Measurements from ENCODE around the gene PSD2.

PSD2 gene

GRCh38 chr5:139821806-139822552, 26.4 kb downstream of the PSD2 start:
- no peak for TF ChIP-seq CTCF (IDR thresholded peaks at IDR 0.05; ENCODE audit: insufficient read depth, missing control alignments)
- no peak for FAIRE-seq
- no peak for DNase-seq (ENCODE audit: insufficient read length, low spot score)

DNA sequence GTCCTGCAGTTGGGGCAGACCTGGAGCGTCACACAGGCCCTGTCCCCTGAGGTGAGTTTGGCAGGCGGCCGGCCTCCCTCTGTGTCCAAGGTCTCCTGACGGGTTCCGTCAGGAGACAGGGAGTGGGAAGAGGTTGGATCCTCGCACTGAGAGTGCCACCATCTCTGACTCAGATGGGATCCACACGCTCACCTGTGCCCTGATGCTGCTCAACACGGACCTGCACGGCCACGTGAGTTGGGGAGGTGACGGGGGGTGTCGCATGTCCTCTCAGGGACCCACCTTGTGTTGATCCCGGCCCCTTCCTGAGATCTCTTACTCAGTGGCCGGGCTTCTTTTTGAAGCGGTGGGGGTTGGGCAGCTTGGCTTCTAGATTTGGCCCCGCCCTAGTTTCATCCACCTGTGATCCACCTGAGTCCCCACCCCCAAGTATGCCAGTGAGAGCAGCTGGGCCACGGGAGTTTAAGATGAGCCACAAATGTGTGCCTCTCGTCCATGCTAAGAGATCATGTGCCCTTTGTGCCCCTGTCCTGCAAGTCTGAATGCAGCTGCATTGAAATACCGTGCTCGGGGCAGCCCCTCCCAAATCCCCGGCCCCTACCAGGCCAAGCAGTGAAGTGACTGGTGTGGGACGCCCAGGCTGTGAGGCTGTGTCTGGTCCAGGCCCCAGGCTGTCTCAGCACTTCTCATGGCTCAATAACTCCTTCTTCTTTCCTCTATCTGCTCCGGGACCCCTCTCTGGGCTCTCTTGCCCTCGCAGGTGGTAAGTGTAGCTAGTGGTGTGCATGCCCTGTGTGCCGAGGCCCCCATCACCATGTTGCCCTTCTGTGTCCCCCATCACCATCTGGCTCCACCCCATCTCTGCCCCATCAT, 27.2 kb downstream of the PSD2 start:
- FAIRE-seq, result no peak
- no peak for TF ChIP-seq CTCF (IDR thresholded peaks at IDR 0.05; ENCODE audit: insufficient read depth, missing control alignments)
- DNase-seq (ENCODE audit: insufficient read length, low spot score), result no peak

DNA sequence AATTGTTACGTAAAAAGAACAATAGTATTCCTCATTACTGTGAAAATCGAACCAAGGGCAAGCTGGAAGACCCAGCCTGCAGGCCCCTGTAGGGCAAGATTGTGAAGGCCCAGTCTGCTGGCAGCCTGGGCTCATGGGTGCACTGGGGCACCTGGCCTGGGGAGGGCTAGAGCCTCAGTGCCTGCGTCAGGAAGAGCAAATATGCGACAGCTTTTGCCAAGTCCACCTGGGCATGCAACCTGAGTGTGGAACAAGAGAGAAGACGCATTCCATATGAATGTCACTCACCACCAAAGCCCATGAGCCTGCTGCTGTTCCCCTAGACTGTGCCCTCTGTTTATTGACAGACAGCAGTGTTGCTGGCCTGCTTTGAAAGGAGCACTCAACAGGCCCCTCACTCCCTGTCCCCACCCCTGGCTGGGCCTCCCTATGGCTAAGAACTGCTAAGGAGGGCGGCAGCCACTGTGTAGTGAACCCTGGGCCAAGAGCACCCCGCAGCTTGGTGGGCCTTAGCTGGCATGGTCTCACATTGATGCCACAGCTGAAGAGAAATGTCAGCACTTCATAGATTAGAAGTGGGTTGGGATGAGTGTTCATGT, 28.2 kb downstream of the PSD2 start:
- no peak for FAIRE-seq
- no peak for DNase-seq (ENCODE audit: insufficient read length, low spot score)
- no peak for TF ChIP-seq CTCF (IDR thresholded peaks at IDR 0.05; ENCODE audit: insufficient read depth, missing control alignments)

DNA sequence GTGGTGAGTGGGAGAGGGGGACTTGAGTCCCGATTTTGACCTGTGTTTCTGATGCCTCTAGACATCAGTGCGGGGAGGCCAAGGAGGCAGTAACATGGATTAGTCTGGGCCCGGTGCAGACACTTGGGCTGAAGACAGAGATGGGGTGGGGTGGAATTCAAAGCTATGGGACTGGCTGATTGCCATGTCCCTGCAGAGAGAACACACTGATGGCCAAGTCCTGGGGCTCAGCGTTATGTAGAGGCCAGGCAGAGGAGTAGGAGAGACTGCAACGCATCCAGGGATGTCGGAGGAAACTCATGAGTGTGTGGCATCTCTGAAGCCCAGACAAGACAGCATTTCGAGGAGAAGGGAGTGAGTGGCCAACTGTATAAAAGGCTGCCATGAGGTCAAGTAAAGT, 30.1 kb downstream of the PSD2 start:
- no peak for DNase-seq (ENCODE audit: insufficient read length, low spot score)
- FAIRE-seq, result no peak
- TF ChIP-seq CTCF (IDR thresholded peaks at IDR 0.05; ENCODE audit: insufficient read depth, missing control alignments), result no peak

GRCh38 chr5:139828207-139828895, 32.7 kb downstream of the PSD2 start:
- DNase-seq (ENCODE audit: insufficient read length, low spot score), result no peak

GRCh38 chr5:139829471-139829870, 33.9 kb downstream of the PSD2 start:
- FAIRE-seq, result no peak
- no peak for DNase-seq (ENCODE audit: insufficient read length, low spot score)
- no peak for TF ChIP-seq CTCF (IDR thresholded peaks at IDR 0.05; ENCODE audit: insufficient read depth, missing control alignments)

More at GRCh38 chr5:139828207-139828895, 32.7 kb downstream of the PSD2 start:
- TF ChIP-seq CTCF (IDR thresholded peaks at IDR 0.05; ENCODE audit: insufficient read depth, missing control alignments), result no peak
- no peak for FAIRE-seq
